ENCODE measurements around the gene FNDC8. TPM values are rescaled to one million over a fixed set of nuclear protein-coding genes. Genes with fewer than 3 reads are reported as not detected.

The FNDC8 gene
- total RNA-seq, 1 experiment from 2014 or later: 0.55 TPM

GRCh38 chr17:35116845-35117244, 4.6 kb upstream of the FNDC8 start:
- peak; percentile 60 for DNase-seq
- no peaks in the 10 kb centered on the region for H3K36me3 ChIP-seq (replicated peaks; ENCODE audit: control insufficient read depth, insufficient read depth, low read length)
- no peak overlapping the region for H3K4me3 ChIP-seq (ENCODE audit: insufficient read depth, low read depth, low read length)
- H3K27me3 ChIP-seq (ENCODE audit: control insufficient read depth, insufficient read depth, low read length): peaks cover 2% of the 10 kb centered on the region

GRCh38 chr17:35117984-35118383, 3.4 kb upstream of the FNDC8 start:
- Histone ChIP-seq H3K4me3 (ENCODE audit: insufficient read depth, low read depth, low read length) (no peak overlapping the region), H3K27me3 (ENCODE audit: control insufficient read depth, insufficient read depth, low read length) (peaks cover 2% of the 10 kb centered on the region), H3K36me3 (replicated peaks; ENCODE audit: control insufficient read depth, insufficient read depth, low read length) (no peaks in the 10 kb centered on the region)
- no peak for DNase-seq

GRCh38 chr17:35119370-35120165, 1.8 kb upstream of the FNDC8 start, which contains the start of gene RAD51D:
TSS of gene RAD51D (minus strand) at chr17:35119860. CDS start at chr17:35119613, 247 bp downstream.
- H3K36me3 ChIP-seq (replicated peaks; ENCODE audit: control insufficient read depth, insufficient read depth, low read length): no peaks in the 10 kb centered on the region
- DNase-seq: peak; percentile 96
- peaks cover 2% of the 10 kb centered on the region for H3K27me3 ChIP-seq (ENCODE audit: control insufficient read depth, insufficient read depth, low read length)
- H3K4me3 ChIP-seq (ENCODE audit: insufficient read depth, low read depth, low read length): peak within 1 kb of the TSS; percentile 74

- H3K36me3 ChIP-seq (replicated peaks; ENCODE audit: control insufficient read depth, insufficient read depth, low read length): peaks cover 9% of the 10 kb centered on the region
- no peaks in the 10 kb centered on the region for H3K27me3 ChIP-seq (ENCODE audit: control insufficient read depth, insufficient read depth, low read length)
- H3K4me3 ChIP-seq (ENCODE audit: insufficient read depth, low read depth, low read length): no peak overlapping the region
- no peak for DNase-seq
These were observed 6.5 kb downstream of the FNDC8 start for GRCh38 chr17:35127751-35128514.

- no peaks in the 10 kb centered on the region for H3K27me3 ChIP-seq (ENCODE audit: control insufficient read depth, insufficient read depth, low read length)
- peaks cover 23% of the 10 kb centered on the region for H3K36me3 ChIP-seq (replicated peaks; ENCODE audit: control insufficient read depth, insufficient read depth, low read length)
- DNase-seq: no peak
- no peak overlapping the region for H3K4me3 ChIP-seq (ENCODE audit: insufficient read depth, low read depth, low read length)
These were observed 7.9 kb downstream of the FNDC8 start for GRCh38 chr17:35129154-35129972.

- DNase-seq: no peak
- H3K4me3 ChIP-seq (ENCODE audit: insufficient read depth, low read depth, low read length): no peak overlapping the region
- peaks cover 26% of the 10 kb centered on the region for H3K36me3 ChIP-seq (replicated peaks; ENCODE audit: control insufficient read depth, insufficient read depth, low read length)
- no peaks in the 10 kb centered on the region for H3K27me3 ChIP-seq (ENCODE audit: control insufficient read depth, insufficient read depth, low read length)
These were observed 8.5 kb downstream of the FNDC8 start for GRCh38 chr17:35129973-35130351.

- DNase-seq: no peak
- H3K27me3 ChIP-seq (ENCODE audit: control insufficient read depth, insufficient read depth, low read length): no peaks in the 10 kb centered on the region
- peaks cover 30% of the 10 kb centered on the region for H3K36me3 ChIP-seq (replicated peaks; ENCODE audit: control insufficient read depth, insufficient read depth, low read length)
- no peak overlapping the region for H3K4me3 ChIP-seq (ENCODE audit: insufficient read depth, low read depth, low read length)
These were observed 9.0 kb downstream of the FNDC8 start for GRCh38 chr17:35130392-35130791.

GRCh38 chr17:35132099-35132498, 10.7 kb downstream of the FNDC8 start:
- DNase-seq: no peak
- Histone ChIP-seq H3K36me3 (replicated peaks; ENCODE audit: control insufficient read depth, insufficient read depth, low read length) (peaks cover 46% of the 10 kb centered on the region), H3K27me3 (ENCODE audit: control insufficient read depth, insufficient read depth, low read length) (no peaks in the 10 kb centered on the region), H3K4me3 (ENCODE audit: insufficient read depth, low read depth, low read length) (no peak overlapping the region)

- H3K36me3 ChIP-seq (replicated peaks; ENCODE audit: control insufficient read depth, insufficient read depth, low read length): peaks cover 54% of the 10 kb centered on the region
These were observed 11.6 kb downstream of the FNDC8 start for GRCh38 chr17:35132816-35133550.

GRCh38 chr17:35135322-35135721, 13.9 kb downstream of the FNDC8 start:
- H3K4me3 ChIP-seq (ENCODE audit: insufficient read depth, low read depth, low read length): no peak overlapping the region
- peaks cover 70% of the 10 kb centered on the region for H3K36me3 ChIP-seq (replicated peaks; ENCODE audit: control insufficient read depth, insufficient read depth, low read length)
- DNase-seq: no peak
- no peaks in the 10 kb centered on the region for H3K27me3 ChIP-seq (ENCODE audit: control insufficient read depth, insufficient read depth, low read length)

More at GRCh38 chr17:35132816-35133550, 11.6 kb downstream of the FNDC8 start:
- H3K27me3 ChIP-seq (ENCODE audit: control insufficient read depth, insufficient read depth, low read length): no peaks in the 10 kb centered on the region
- DNase-seq: no peak
- H3K4me3 ChIP-seq (ENCODE audit: insufficient read depth, low read depth, low read length): no peak overlapping the region

GRCh38 chr17:35138218-35138617, 16.8 kb downstream of the FNDC8 start:
- Histone ChIP-seq H3K27me3 (ENCODE audit: control insufficient read depth, insufficient read depth, low read length) (no peaks in the 10 kb centered on the region), H3K36me3 (replicated peaks; ENCODE audit: control insufficient read depth, insufficient read depth, low read length) (peaks cover 58% of the 10 kb centered on the region), H3K4me3 (ENCODE audit: insufficient read depth, low read depth, low read length) (no peak overlapping the region)
- DNase-seq: no peak

GRCh38 chr17:35141681-35142466, 20.5 kb downstream of the FNDC8 start, which contains the start of gene NLE1:
TSS of gene NLE1 (minus strand) at chr17:35142303. CDS start at chr17:35142275, 28 bp downstream.
- DNase-seq: peak; percentile 94
- peaks cover 26% of the 10 kb centered on the region for H3K36me3 ChIP-seq (replicated peaks; ENCODE audit: control insufficient read depth, insufficient read depth, low read length)
- H3K4me3 ChIP-seq (ENCODE audit: insufficient read depth, low read depth, low read length): peak within 1 kb of the TSS; percentile 100
- no peaks in the 10 kb centered on the region for H3K27me3 ChIP-seq (ENCODE audit: control insufficient read depth, insufficient read depth, low read length)

- H3K4me3 ChIP-seq (ENCODE audit: insufficient read depth, low read depth, low read length): no peak overlapping the region; the same call in 1 of the 2 replicates
- no peak for DNase-seq
- no peaks in the 10 kb centered on the region for H3K27me3 ChIP-seq (ENCODE audit: control insufficient read depth, insufficient read depth, low read length)
- peaks cover 21% of the 10 kb centered on the region for H3K36me3 ChIP-seq (replicated peaks; ENCODE audit: control insufficient read depth, insufficient read depth, low read length)
These were observed 21.0 kb downstream of the FNDC8 start for GRCh38 chr17:35142467-35142796.
